Liver (tissue), 3 donors: ENCODE measurements around the gene CSNK1G2.

ENCODE experiments used
- SP1 ChIP-seq: IDR thresholded peaks from 2 replicates; pipeline ENCODE4 v1.6.1; 2018; ENCODE audit warnings: antibody characterized with exemption, mild to moderate bottlenecking
- YY1 ChIP-seq: IDR thresholded peaks from 2 replicates; pipeline ENCODE4 v1.6.1; 2016; ENCODE audit warnings: antibody characterized with exemption, mild to moderate bottlenecking
- TF ChIP-seq, protein P1 (sequence below): fragments of 150-350 bp; IDR thresholded peaks from 2 replicates; pipeline ENCODE4 v1.5.1; 2017; ENCODE audit warnings: improper control_type of control experiment, low read depth, low read length; ENCODE audit not compliant: missing input control
- TF ChIP-seq, protein P2 (sequence below): IDR thresholded peaks from 2 replicates; pipeline ENCODE4 v1.6.1; 2016; ENCODE audit warnings: antibody characterized with exemption
- donor health status: healthy.
- donor health status: healthy.

DNA sequence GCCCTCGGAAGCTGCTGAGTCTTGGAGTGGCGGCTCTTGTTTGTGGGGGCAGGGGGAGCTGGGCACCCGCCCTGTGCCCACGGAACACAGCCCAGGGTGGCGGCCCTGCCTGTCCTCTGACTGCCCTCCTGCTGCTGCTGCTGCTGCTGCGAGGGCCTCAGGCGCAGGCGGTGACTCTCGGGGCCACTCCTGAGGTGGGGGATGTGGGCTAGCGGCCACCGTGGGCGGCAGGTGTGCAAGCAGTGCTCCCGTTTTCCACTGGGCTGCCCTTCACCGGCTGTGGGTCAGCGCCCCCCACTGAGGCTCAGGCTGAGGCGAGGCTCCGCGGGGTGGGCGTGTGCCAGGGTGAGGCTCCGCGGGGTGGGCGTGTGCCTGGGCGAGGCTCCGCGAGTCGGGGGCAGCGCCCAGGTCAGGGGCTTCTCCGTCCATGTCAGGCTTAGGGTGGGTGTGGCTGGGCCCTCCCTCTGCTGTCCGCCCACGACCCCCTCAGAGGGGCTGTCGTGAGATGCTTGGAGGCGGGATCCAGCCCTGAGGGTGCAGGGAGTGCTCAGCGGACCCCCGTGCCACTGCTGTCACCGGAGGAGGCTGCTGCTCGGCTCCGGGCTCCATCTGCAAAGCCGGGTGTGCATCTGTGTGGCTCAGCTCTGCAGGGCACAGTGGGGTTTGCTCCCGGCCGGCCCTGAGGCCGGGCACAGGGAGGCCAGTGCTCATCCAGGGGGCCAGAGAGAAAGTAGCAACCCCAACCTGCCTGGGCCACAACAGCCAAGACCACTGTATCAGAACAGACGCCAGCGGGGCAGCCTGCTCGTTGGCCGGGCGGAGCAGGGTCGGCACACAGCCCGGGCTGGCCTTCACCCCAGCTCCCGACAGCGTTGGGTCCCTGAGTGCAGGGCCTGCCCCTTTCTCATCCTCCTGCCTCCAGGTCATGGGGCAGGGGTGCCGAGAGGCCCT is 14.5 kb downstream of the CSNK1G2 start:
- TF ChIP-seq, protein P1, sequence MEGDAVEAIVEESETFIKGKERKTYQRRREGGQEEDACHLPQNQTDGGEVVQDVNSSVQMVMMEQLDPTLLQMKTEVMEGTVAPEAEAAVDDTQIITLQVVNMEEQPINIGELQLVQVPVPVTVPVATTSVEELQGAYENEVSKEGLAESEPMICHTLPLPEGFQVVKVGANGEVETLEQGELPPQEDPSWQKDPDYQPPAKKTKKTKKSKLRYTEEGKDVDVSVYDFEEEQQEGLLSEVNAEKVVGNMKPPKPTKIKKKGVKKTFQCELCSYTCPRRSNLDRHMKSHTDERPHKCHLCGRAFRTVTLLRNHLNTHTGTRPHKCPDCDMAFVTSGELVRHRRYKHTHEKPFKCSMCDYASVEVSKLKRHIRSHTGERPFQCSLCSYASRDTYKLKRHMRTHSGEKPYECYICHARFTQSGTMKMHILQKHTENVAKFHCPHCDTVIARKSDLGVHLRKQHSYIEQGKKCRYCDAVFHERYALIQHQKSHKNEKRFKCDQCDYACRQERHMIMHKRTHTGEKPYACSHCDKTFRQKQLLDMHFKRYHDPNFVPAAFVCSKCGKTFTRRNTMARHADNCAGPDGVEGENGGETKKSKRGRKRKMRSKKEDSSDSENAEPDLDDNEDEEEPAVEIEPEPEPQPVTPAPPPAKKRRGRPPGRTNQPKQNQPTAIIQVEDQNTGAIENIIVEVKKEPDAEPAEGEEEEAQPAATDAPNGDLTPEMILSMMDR, result no peak
- TF ChIP-seq, protein P2, sequence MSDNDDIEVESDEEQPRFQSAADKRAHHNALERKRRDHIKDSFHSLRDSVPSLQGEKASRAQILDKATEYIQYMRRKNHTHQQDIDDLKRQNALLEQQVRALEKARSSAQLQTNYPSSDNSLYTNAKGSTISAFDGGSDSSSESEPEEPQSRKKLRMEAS, result no peak
- TF ChIP-seq YY1 (no peak), SP1 (no peak)
